ENCODE measurements around the gene ACTR5. TPM values are rescaled to one million over a fixed set of nuclear protein-coding genes. Genes with fewer than 3 reads are reported as not detected.
"Not testable (repeated sequence)": the region's sequence is repeated elsewhere in the genome, so short reads cannot be mapped to it uniquely, and the experiment has no call there.

The ACTR5 gene
- total RNA-seq, 2 donors from 2014 or later = 7.9 to 11.2 TPM

DNA sequence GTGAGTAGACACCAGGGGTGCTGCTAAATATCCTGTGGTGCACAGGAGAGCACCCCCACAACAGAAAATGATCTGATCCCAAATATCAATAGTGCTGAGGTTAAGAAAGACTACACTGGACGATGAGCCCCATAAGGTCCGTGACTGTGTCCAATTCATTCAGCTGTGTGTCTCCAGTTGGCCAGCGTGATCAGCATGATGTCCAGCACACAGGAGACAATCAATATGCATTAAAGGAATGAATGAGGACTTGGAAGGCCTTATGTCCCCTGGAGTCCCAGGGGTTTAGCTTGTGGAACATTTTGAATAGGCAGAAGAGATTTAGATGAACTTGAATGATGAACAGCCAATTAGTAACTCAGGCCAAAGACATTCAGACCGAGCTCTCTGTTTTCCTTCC lies 63.5 kb downstream of the ACTR5 start:
- no peak overlapping the region for H3K4me3 Mint-ChIP-seq
- Histone ChIP-seq H3K4me1 (ENCODE audit: control insufficient read depth, insufficient read depth, low read length) (peaks cover 3% of the 10 kb centered on the region), H3K9ac (ENCODE audit: extremely low read depth, low read length, poor library complexity, severe bottlenecking) (no peak overlapping the region), H3K36me3 (ENCODE audit: control insufficient read depth, insufficient read depth, low read length) (peaks cover 16% of the 10 kb centered on the region), H3K9me3 (ENCODE audit: control insufficient read depth, low read length) (no peaks in the 10 kb centered on the region), H3K4me3 (ENCODE audit: low read length) (no peak overlapping the region), H3K27ac (ENCODE audit: low read depth, low read length) (no peak overlapping the region), H3K27me3 (ENCODE audit: control insufficient read depth, insufficient read depth, low read length, poor library complexity, severe bottlenecking) (no peaks in the 10 kb centered on the region)
- H3K27ac Mint-ChIP-seq = no peak overlapping the region
- peaks cover 18% of the 10 kb centered on the region for H3K36me3 Mint-ChIP-seq (ENCODE audit: low read depth)
- 90 to 93% methylated on average over 3 to 4 of the region's 4 CpGs for WGBS, 2 experiments (ENCODE audit: insufficient coverage in 1 of 2, insufficient read length in 1 of 2)
- no peak for DNase-seq
- H3K9me3 Mint-ChIP-seq = no peaks in the 10 kb centered on the region
- H3K4me1 Mint-ChIP-seq = peaks cover 12% of the 10 kb centered on the region
- H3K27me3 Mint-ChIP-seq (ENCODE audit: insufficient read depth) = peaks cover 9% of the 10 kb centered on the region
- TF ChIP-seq, protein P1, sequence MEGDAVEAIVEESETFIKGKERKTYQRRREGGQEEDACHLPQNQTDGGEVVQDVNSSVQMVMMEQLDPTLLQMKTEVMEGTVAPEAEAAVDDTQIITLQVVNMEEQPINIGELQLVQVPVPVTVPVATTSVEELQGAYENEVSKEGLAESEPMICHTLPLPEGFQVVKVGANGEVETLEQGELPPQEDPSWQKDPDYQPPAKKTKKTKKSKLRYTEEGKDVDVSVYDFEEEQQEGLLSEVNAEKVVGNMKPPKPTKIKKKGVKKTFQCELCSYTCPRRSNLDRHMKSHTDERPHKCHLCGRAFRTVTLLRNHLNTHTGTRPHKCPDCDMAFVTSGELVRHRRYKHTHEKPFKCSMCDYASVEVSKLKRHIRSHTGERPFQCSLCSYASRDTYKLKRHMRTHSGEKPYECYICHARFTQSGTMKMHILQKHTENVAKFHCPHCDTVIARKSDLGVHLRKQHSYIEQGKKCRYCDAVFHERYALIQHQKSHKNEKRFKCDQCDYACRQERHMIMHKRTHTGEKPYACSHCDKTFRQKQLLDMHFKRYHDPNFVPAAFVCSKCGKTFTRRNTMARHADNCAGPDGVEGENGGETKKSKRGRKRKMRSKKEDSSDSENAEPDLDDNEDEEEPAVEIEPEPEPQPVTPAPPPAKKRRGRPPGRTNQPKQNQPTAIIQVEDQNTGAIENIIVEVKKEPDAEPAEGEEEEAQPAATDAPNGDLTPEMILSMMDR (conservative IDR thresholded peaks at IDR 0.05) = no peak

DNA sequence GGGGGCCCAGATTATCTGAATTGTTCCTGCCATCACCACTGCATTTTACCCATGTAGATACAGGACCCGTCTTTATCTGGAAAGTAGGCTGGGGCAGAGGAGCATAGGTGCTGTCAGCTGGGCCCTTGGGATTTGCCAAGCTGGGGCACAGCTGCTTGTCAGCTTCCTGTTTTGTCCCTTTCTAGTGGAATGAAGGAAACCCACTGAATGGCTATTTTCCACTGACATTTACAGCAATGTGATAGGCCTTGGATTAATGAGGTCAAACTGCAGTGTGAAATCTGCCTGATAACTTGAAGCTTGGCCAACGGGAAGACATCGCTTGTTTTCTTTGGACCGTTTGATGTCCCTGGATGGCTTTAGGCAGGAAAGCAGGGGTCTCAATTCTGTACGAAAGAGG lies 63.9 kb downstream of the ACTR5 start:
- Histone ChIP-seq H3K27ac (ENCODE audit: low read depth, low read length) (no peak overlapping the region), H3K9me3 (ENCODE audit: control insufficient read depth, low read length) (no peaks in the 10 kb centered on the region), H3K4me1 (ENCODE audit: control insufficient read depth, insufficient read depth, low read length) (peaks cover 3% of the 10 kb centered on the region), H3K9ac (ENCODE audit: extremely low read depth, low read length, poor library complexity, severe bottlenecking) (no peak overlapping the region), H3K4me3 (ENCODE audit: low read length) (no peak overlapping the region), H3K27me3 (ENCODE audit: control insufficient read depth, insufficient read depth, low read length, poor library complexity, severe bottlenecking) (no peaks in the 10 kb centered on the region), H3K36me3 (ENCODE audit: control insufficient read depth, insufficient read depth, low read length) (peaks cover 16% of the 10 kb centered on the region)
- Mint-ChIP-seq H3K27me3 (ENCODE audit: insufficient read depth) (peaks cover 7% of the 10 kb centered on the region), H3K9me3 (no peaks in the 10 kb centered on the region), H3K27ac (no peak overlapping the region), H3K36me3 (ENCODE audit: low read depth) (peaks cover 21% of the 10 kb centered on the region), H3K4me1 (peaks cover 12% of the 10 kb centered on the region), H3K4me3 (no peak overlapping the region)
- no peak for DNase-seq
- 92 to 96% methylated on average over 5 of the region's 5 CpGs for WGBS, 2 experiments (ENCODE audit: insufficient coverage in 1 of 2, insufficient read length in 1 of 2)
- TF ChIP-seq, protein P1 (conservative IDR thresholded peaks at IDR 0.05) = no peak

DNA sequence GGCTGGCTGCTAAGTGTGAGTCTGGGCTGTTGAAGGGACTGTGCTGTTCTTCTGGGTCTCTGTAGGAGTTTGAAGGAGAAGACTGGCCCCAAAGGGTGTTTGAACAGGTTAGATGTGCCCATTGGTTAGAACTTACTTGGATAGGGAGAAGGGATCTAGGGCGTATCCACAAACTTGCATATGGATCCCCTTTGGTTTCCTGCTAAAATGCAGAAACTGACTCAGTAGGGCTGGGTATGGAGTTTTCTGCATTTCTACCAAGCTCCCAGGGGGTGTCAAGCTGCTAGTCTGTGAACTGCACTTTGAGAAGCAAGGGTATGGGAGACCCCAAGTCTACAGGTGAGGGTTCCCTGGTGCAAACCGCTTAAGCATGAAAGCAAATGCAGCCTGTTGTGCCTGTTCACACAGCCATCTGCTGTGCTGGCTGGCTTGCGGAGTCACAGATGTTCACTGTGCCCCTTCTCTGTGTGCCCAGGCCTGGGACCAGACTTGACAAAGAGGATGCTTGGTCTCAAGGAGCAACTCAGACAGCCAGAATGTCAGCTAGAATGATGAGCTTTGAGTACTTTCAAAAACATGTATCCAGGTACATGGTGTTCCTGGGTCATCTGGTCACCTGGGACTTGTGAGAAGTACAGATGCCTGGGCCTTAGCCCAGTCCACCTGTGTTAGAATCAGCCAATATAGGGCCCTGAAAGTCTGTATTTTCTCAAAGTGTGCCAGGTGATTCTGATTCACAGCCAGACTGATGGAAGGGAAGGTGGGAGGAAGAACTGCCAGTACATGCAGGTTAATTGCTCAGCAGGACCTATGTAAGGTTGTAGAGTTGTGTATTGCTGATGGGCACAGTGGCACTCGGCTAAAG lies 64.7 kb downstream of the ACTR5 start:
- 90 to 94% methylated on average over 2 to 4 of the region's 4 CpGs for WGBS, 2 experiments (ENCODE audit: insufficient coverage in 1 of 2, insufficient read length in 1 of 2)
- no peaks in the 10 kb centered on the region for H3K9me3 Mint-ChIP-seq
- Histone ChIP-seq H3K27me3 (ENCODE audit: control insufficient read depth, insufficient read depth, low read length, poor library complexity, severe bottlenecking) (no peaks in the 10 kb centered on the region), H3K36me3 (ENCODE audit: control insufficient read depth, insufficient read depth, low read length) (peaks cover 16% of the 10 kb centered on the region), H3K9ac (ENCODE audit: extremely low read depth, low read length, poor library complexity, severe bottlenecking) (no peak overlapping the region), H3K4me1 (ENCODE audit: control insufficient read depth, insufficient read depth, low read length) (peaks cover 3% of the 10 kb centered on the region), H3K27ac (ENCODE audit: low read depth, low read length) (no peak overlapping the region), H3K4me3 (ENCODE audit: low read length) (no peak overlapping the region), H3K9me3 (ENCODE audit: control insufficient read depth, low read length) (no peaks in the 10 kb centered on the region)
- no peak for DNase-seq
- H3K27me3 Mint-ChIP-seq (ENCODE audit: insufficient read depth) = peaks cover 1% of the 10 kb centered on the region
- peaks cover 21% of the 10 kb centered on the region for H3K36me3 Mint-ChIP-seq (ENCODE audit: low read depth)
- H3K4me3 Mint-ChIP-seq = no peak overlapping the region
- H3K27ac Mint-ChIP-seq = peak overlapping the region; percentile 55
- TF ChIP-seq, protein P1 (conservative IDR thresholded peaks at IDR 0.05) = no peak
- H3K4me1 Mint-ChIP-seq = peaks cover 12% of the 10 kb centered on the region

DNA sequence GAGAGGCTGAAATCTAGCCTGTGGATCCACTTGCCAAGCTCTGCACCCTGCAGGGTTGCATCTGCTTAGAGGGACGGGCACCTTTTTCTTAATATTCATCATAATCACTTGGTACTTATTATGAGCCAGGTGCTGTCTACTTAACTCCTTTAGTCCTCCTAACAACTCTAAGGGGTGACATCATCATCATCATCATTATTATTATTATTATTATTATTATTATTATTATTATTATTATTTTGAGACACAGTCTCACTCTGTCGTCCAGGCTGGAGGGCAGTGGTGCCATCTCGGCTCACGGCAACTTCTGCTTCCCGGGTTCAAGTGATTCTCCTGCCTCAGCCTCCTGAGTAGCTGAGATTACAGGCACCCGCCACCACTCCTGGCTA lies 65.3 kb downstream of the ACTR5 start:
- not testable (repeated sequence) for H3K9me3 Mint-ChIP-seq; H3K27ac ChIP-seq (ENCODE audit: low read depth, low read length); H3K4me3 Mint-ChIP-seq; H3K27me3 Mint-ChIP-seq (ENCODE audit: insufficient read depth); DNase-seq; H3K27ac Mint-ChIP-seq; H3K9me3 ChIP-seq (ENCODE audit: control insufficient read depth, low read length); H3K27me3 ChIP-seq (ENCODE audit: control insufficient read depth, insufficient read depth, low read length, poor library complexity, severe bottlenecking); H3K4me1 ChIP-seq (ENCODE audit: control insufficient read depth, insufficient read depth, low read length); H3K9ac ChIP-seq (ENCODE audit: extremely low read depth, low read length, poor library complexity, severe bottlenecking); H3K4me3 ChIP-seq (ENCODE audit: low read length)
- WGBS, 2 experiments (ENCODE audit: insufficient coverage in 1 of 2, insufficient read length in 1 of 2) = 95 to 96% methylated on average over 5 to 6 of the region's 6 CpGs
- Mint-ChIP-seq H3K36me3 (ENCODE audit: low read depth) (peaks cover 21% of the 10 kb centered on the region), H3K4me1 (peaks cover 13% of the 10 kb centered on the region)
- H3K36me3 ChIP-seq (ENCODE audit: control insufficient read depth, insufficient read depth, low read length) = peaks cover 16% of the 10 kb centered on the region
